MCF 10A (cell line): Measurements from ENCODE around the gene HSD17B8. TPM values are rescaled to one million over a fixed set of nuclear protein-coding genes. Genes with fewer than 3 reads are reported as not detected.
"Not testable (repeated sequence)": the region's sequence is repeated elsewhere in the genome, so short reads cannot be mapped to it uniquely, and the experiment has no call there.

Source experiments
- BruUV-seq: library from RNA; stranded (reverse); fragments of 400-500 nt; replicated peaks from 2 replicates; lab custom pipeline; 2021; lab: Mats Ljungman, UMichigan
- CTCF ChIA-PET: fragments of 300-600 bp; sonication (Branson Sonifier 250); formaldehyde crosslinking; extraction: SDS; loops from one replicate; lab custom pipeline; 2021; ENCODE audit warnings: antibody characterized with exemption, inconsistent platforms; lab: Yijun Ruan, JAX
- POLR2A ChIA-PET: fragments of 300-600, 350-650 bp; sonication (Branson Sonifier 250); formaldehyde crosslinking; extraction: SDS; loops from one replicate; lab custom pipeline; 2020; ENCODE audit warnings: antibody characterized with exemption, inconsistent platforms; lab: Yijun Ruan, JAX
- DNase-seq: peaks from one replicate; pipeline ENCODE4 v3.0.0-alpha.2; 2018; ENCODE audit not compliant: unreplicated experiment
- H3K27ac Mint-ChIP-seq: one replicate; pipeline ENCODE4 v1.8.0; 2022; ENCODE audit warnings: mild to moderate bottlenecking, low read depth, mixed read lengths; ENCODE audit not compliant: unreplicated experiment
- H3K27me3 Mint-ChIP-seq: one replicate; pipeline ENCODE4 v1.8.0; 2022; ENCODE audit warnings: mixed read lengths; ENCODE audit not compliant: insufficient read depth, unreplicated experiment
- H3K36me3 Mint-ChIP-seq: one replicate; pipeline ENCODE4 v1.8.0; 2022; ENCODE audit warnings: mild to moderate bottlenecking, moderate library complexity, mixed read lengths; ENCODE audit not compliant: insufficient read depth, unreplicated experiment
- H3K4me1 Mint-ChIP-seq: one replicate; pipeline ENCODE4 v1.8.0; 2022; ENCODE audit warnings: mixed read lengths; ENCODE audit not compliant: insufficient read depth, unreplicated experiment
- H3K4me3 Mint-ChIP-seq: one replicate; pipeline ENCODE4 v1.8.0; 2022; ENCODE audit warnings: mild to moderate bottlenecking, moderate library complexity, mixed read lengths; ENCODE audit not compliant: unreplicated experiment
- H3K9me3 Mint-ChIP-seq: one replicate; pipeline ENCODE4 v1.8.0; 2022; ENCODE audit warnings: mixed read lengths; ENCODE audit not compliant: unreplicated experiment
- intact Hi-C: fragments of 100-400 bp; cut with micrococcal nuclease; formaldehyde crosslinking; loops from 2 replicates; pipeline ENCODE4 v1.14.1; 2022
- total RNA-seq: library from RNA; stranded (reverse); gene quantifications from 2 replicates; pipeline ENCODE4 v1.2.3, GENCODE V29; 2022
- TF ChIP-seq, protein P1 (sequence below): fragments of 200-600 bp; IDR thresholded peaks from one replicate; pipeline ENCODE4 v1.8.0; 2022; ENCODE audit warnings: antibody characterized with exemption, mild to moderate bottlenecking; ENCODE audit not compliant: unreplicated experiment

Gene HSD17B8
- total RNA-seq, 1 experiment from 2014 or later = 26.4 TPM

DNA sequence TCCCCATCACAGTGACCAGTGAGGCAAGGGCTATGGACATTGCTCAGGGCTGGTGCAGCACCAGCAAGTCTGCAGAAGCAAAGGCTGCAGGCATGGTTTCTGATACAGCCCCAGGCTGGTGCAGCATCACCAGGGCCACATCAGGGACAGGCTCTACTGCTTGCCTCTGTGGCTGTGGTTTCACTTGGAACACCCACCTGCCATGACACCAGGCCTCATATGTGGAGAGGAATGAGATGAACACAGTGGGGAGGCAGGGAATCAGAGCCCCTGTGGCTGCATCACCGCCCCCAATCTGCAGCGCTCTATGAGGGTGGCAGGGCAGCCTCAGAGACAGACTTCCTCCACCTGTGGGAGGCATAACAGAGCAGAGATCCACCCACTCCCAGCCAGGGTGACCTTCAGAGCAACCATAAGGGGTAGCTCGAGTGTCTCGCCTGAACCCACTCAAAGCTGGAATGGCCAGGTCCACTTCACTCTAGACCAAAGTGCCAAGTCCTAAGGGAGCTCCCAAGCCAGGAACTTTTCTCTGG, 11.7 kb downstream of the HSD17B8 start:
- Mint-ChIP-seq H3K9me3 (no peaks in the 10 kb centered on the region), H3K4me1 (peaks cover 17% of the 10 kb centered on the region), H3K4me3 (no peak overlapping the region), H3K36me3 (peaks cover 6% of the 10 kb centered on the region), H3K27ac (no peak overlapping the region), H3K27me3 (peaks cover 51% of the 10 kb centered on the region)
- no peak for DNase-seq
- TF ChIP-seq, protein P1, sequence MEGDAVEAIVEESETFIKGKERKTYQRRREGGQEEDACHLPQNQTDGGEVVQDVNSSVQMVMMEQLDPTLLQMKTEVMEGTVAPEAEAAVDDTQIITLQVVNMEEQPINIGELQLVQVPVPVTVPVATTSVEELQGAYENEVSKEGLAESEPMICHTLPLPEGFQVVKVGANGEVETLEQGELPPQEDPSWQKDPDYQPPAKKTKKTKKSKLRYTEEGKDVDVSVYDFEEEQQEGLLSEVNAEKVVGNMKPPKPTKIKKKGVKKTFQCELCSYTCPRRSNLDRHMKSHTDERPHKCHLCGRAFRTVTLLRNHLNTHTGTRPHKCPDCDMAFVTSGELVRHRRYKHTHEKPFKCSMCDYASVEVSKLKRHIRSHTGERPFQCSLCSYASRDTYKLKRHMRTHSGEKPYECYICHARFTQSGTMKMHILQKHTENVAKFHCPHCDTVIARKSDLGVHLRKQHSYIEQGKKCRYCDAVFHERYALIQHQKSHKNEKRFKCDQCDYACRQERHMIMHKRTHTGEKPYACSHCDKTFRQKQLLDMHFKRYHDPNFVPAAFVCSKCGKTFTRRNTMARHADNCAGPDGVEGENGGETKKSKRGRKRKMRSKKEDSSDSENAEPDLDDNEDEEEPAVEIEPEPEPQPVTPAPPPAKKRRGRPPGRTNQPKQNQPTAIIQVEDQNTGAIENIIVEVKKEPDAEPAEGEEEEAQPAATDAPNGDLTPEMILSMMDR = no peak
- intact Hi-C loops = no loop called here
- POLR2A ChIA-PET = no interaction called here
- CTCF ChIA-PET = interaction anchor here (0.6 kb wide), 1 partner anchor 19 kb away, joined by 4 read pairs; no protein-coding TSS in a partner anchor
- BruUV-seq = no TSS peak

DNA sequence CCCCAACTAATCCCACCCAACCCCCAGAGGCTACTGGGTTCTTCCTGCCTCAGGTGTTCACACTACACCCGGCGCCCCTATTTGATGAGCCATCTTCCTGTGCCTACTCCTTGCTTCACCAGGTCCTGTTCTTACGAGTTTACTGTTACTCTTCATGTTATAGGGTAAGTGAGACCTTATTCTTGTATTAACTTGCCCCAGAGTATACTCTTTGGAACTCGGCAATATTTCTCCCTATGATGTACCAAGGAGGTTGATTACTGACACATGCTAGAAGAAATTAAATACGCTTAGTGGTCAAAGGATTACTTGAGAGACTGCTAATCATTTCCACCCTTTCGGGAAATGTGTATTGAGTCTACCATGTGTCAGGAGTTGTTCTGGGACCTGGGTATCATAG, 12.8 kb downstream of the HSD17B8 start:
- Mint-ChIP-seq H3K27me3 (peaks cover 59% of the 10 kb centered on the region), H3K4me3 (no peak overlapping the region)
- no TSS peak for BruUV-seq

DNA sequence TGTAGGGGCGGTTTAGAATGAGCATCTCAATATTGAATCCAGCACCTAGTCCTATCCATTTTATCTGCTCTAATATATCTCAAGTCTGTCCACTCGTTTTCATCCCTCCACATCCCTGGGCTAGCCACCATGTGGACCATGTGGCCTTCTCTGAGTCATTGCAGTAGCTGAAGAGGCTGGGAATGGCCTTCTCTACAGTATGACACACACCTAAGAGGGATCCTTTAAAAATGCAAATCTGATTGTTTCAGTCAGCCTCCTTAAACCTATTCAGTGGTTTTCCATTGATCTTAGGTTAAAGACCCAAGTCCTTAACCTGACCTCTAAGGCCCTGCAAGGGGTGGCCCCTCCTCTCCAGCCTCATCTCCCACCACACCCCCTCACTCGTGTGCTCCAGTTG, 13.2 kb downstream of the HSD17B8 start:
- POLR2A ChIA-PET = interaction anchor here (2.0 kb wide), 1 partner anchor 9 kb away, joined by 11 read pairs; the partner anchor contains the start of gene RING1
- H3K27ac Mint-ChIP-seq = no peak overlapping the region
- no TSS peak for BruUV-seq
- no peak for DNase-seq
- CTCF ChIA-PET = interaction anchor here (1.0 kb wide), 1 partner anchor 13 kb away, joined by 5 read pairs; the partner anchor contains the start of gene HSD17B8
- H3K36me3 Mint-ChIP-seq = peaks cover 6% of the 10 kb centered on the region
- H3K27me3 Mint-ChIP-seq = peaks cover 59% of the 10 kb centered on the region
- H3K9me3 Mint-ChIP-seq = no peaks in the 10 kb centered on the region
- H3K4me3 Mint-ChIP-seq = no peak overlapping the region
- H3K4me1 Mint-ChIP-seq = peaks cover 17% of the 10 kb centered on the region
- TF ChIP-seq, protein P1 = no peak
- intact Hi-C loops = no loop called here

More for the DNA sequence above, 12.8 kb downstream of the HSD17B8 start:
- ChIA-PET CTCF (no interaction called here), POLR2A (interaction anchor here (2.0 kb wide), 1 partner anchor 8 kb away, joined by 11 read pairs; the partner anchor contains the start of gene RING1)
- H3K36me3 Mint-ChIP-seq = peaks cover 6% of the 10 kb centered on the region
- intact Hi-C loops = no loop called here
- no peak overlapping the region for H3K27ac Mint-ChIP-seq
- H3K4me1 Mint-ChIP-seq = peaks cover 17% of the 10 kb centered on the region
- no peak for DNase-seq
- H3K9me3 Mint-ChIP-seq = no peaks in the 10 kb centered on the region
- TF ChIP-seq, protein P1 = no peak

DNA sequence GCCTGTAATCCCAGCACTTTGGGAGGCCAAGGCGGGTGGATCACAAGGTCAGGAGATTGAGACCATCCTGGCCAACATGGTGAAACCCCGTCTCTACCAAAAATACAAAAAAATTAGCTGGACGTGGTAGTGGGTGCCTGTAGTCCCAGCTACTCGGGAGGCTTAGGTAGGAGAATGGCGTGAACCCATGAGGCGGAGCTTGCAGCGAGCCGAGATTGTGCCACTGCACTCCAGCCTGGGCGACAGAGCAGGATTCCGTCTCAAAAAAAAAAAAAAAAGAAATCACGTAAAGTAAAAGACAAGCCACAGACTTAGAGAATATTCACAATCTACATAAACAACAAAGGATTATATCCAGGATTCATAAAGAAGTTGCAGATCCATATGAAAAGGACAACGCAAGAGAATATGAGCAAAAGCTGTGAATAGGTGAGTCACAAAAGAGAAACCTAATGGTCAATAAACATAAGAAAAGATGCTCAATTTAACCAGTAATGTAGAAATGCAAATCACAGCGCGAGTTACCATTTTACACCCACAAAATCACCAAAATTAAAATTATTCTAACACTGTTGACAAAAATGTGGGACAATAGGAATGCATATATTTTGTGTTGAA, 22.2 kb downstream of the HSD17B8 start:
- BruUV-seq, H3K27ac Mint-ChIP-seq, H3K36me3 Mint-ChIP-seq, H3K4me1 Mint-ChIP-seq, H3K9me3 Mint-ChIP-seq, H3K4me3 Mint-ChIP-seq, intact Hi-C loops, DNase-seq: not testable (repeated sequence)
- CTCF ChIA-PET = interaction anchor here (0.6 to 1.0 kb wide), 2 partner anchors 107 to 240 kb away, joined by 3 read pairs; no protein-coding TSS in a partner anchor
- POLR2A ChIA-PET = interaction anchor here (0.6 to 1.0 kb wide), 3 partner anchors 21 to 1416 kb away, joined by 3 to 4 read pairs (median 3); no protein-coding TSS in a partner anchor
- H3K27me3 Mint-ChIP-seq = peaks cover 66% of the 10 kb centered on the region
